AG04449 (cell line): ENCODE results near the gene GPR42.

Experiments
- CTCF ChIA-PET: fragments of 350-600 bp; formaldehyde crosslinking; extraction: SDS; loops from one replicate; lab custom pipeline; 2021; ENCODE audit warnings: antibody characterized with exemption; lab: Yijun Ruan, JAX
- POLR2A ChIA-PET: fragments of 400-600, 350-600 bp; formaldehyde crosslinking; extraction: SDS; loops from one replicate; lab custom pipeline; 2020; ENCODE audit warnings: antibody characterized with exemption, inconsistent platforms; lab: Yijun Ruan, JAX
- DNase-seq: peaks from one replicate; pipeline ENCODE4 v3.0.0-alpha.2; 2010; ENCODE audit warnings: low read depth, low spot score
- H3K4me3 ChIP-seq: 2 replicates; pipeline ENCODE4 v1.5.1; 2011; ENCODE audit warnings: low read depth, mild to moderate bottlenecking, control low read depth, low read length
- CTCF ChIP-seq: IDR thresholded peaks from one replicate; pipeline ENCODE4 v1.5.1; 2011; ENCODE audit warnings: mild to moderate bottlenecking, moderate library complexity, low read length, control low read depth, inconsistent platforms; ENCODE audit not compliant: insufficient read depth; ENCODE audit errors: missing control alignments

GPR42 gene

GRCh38 chr19:35379992-35380391 is 9.1 kb downstream of the GPR42 start:
- CTCF ChIA-PET = no interaction called here
- TF ChIP-seq CTCF = no peak
- POLR2A ChIA-PET = no interaction called here
- no peak for DNase-seq
- H3K4me3 ChIP-seq = no peak overlapping the region

GRCh38 chr19:35380450-35381124 is 9.7 kb downstream of the GPR42 start:
- no peak for TF ChIP-seq CTCF
- no peak overlapping the region for H3K4me3 ChIP-seq
- DNase-seq = no peak
- CTCF ChIA-PET = no interaction called here
- POLR2A ChIA-PET = no interaction called here

GRCh38 chr19:35381318-35381717 is 10.4 kb downstream of the GPR42 start:
- no peak for TF ChIP-seq CTCF
- CTCF ChIA-PET = no interaction called here
- POLR2A ChIA-PET = no interaction called here
- no peak overlapping the region for H3K4me3 ChIP-seq
- no peak for DNase-seq

GRCh38 chr19:35381926-35382325 is 11.1 kb downstream of the GPR42 start:
- ChIA-PET POLR2A (no interaction called here), CTCF (no interaction called here)
- DNase-seq = no peak
- TF ChIP-seq CTCF = no peak
- no peak overlapping the region for H3K4me3 ChIP-seq

GRCh38 chr19:35383536-35383935 is 12.7 kb downstream of the GPR42 start:
- ChIA-PET CTCF (no interaction called here), POLR2A (no interaction called here)

More at GRCh38 chr19:35383536-35383935, 12.7 kb downstream of the GPR42 start:
- TF ChIP-seq CTCF = no peak
- DNase-seq = no peak
- no peak overlapping the region for H3K4me3 ChIP-seq
